NCI-H748 treated with DMSO at 0.1 percent for 48 hours (cell line): ENCODE measurements around the gene POPDC3.
"Not testable (repeated sequence)": the region's sequence is repeated elsewhere in the genome, so short reads cannot be mapped to it uniquely, and the experiment has no call there.

Source experiments
- DNase-seq: peaks from one replicate; lab custom pipeline; 2025; lab: John Stamatoyannopoulos, UW

POPDC3 gene

GRCh38 chr6:105194591-105194990 lies 14.8 kb upstream of the POPDC3 start:
- DNase-seq, result no peak

GRCh38 chr6:105194106-105194505 lies 14.3 kb upstream of the POPDC3 start:
- DNase-seq, result no peak

GRCh38 chr6:105193647-105194046 lies 13.8 kb upstream of the POPDC3 start:
- no peak for DNase-seq

- no peak for DNase-seq
Measured at GRCh38 chr6:105192707-105193465, 13.1 kb upstream of the POPDC3 start.

- no peak for DNase-seq
Measured at GRCh38 chr6:105191351-105191750, 11.5 kb upstream of the POPDC3 start.

- DNase-seq, result no peak
Measured at GRCh38 chr6:105189026-105189820, 9.4 kb upstream of the POPDC3 start.

- DNase-seq, result no peak
Measured at GRCh38 chr6:105188251-105188650, 8.4 kb upstream of the POPDC3 start.

GRCh38 chr6:105186576-105186975 lies 6.8 kb upstream of the POPDC3 start:
- no peak for DNase-seq

- no peak for DNase-seq
Measured at GRCh38 chr6:105184921-105185320, 5.1 kb upstream of the POPDC3 start.

- DNase-seq, result no peak
Measured at GRCh38 chr6:105181981-105182515, 2.2 kb upstream of the POPDC3 start.

- no peak for DNase-seq
Measured at GRCh38 chr6:105178636-105179035, 1.2 kb downstream of the POPDC3 start.

GRCh38 chr6:105178110-105178509 lies 1.7 kb downstream of the POPDC3 start:
- no peak for DNase-seq

- DNase-seq, result no peak
Measured at GRCh38 chr6:105177556-105177955, 2.3 kb downstream of the POPDC3 start.

GRCh38 chr6:105174512-105174911 lies 5.3 kb downstream of the POPDC3 start:
- DNase-seq, result no peak

GRCh38 chr6:105172515-105172914 lies 7.3 kb downstream of the POPDC3 start:
- not testable (repeated sequence) for DNase-seq

GRCh38 chr6:105170059-105170458 lies 9.8 kb downstream of the POPDC3 start:
- no peak for DNase-seq

- DNase-seq, result no peak
Measured at GRCh38 chr6:105167914-105168313, 11.9 kb downstream of the POPDC3 start.

GRCh38 chr6:105164418-105164817 lies 15.4 kb downstream of the POPDC3 start:
- peak; percentile 65 for DNase-seq

GRCh38 chr6:105163183-105163582 lies 16.6 kb downstream of the POPDC3 start:
- DNase-seq, result no peak

GRCh38 chr6:105162377-105162776 lies 17.4 kb downstream of the POPDC3 start:
- no peak for DNase-seq

- no peak for DNase-seq
Measured at GRCh38 chr6:105161421-105161820, 18.4 kb downstream of the POPDC3 start.

- no peak for DNase-seq
Measured at GRCh38 chr6:105153676-105154075, 26.1 kb downstream of the POPDC3 start.

- DNase-seq, result no peak
Measured at GRCh38 chr6:105152880-105153279, 26.9 kb downstream of the POPDC3 start.
